Calu3 (cell line): Measurements from ENCODE around the gene NOX1. TPM values are rescaled to one million over a fixed set of nuclear protein-coding genes. Genes with fewer than 3 reads are reported as not detected.

Experiments used
- BruUV-seq: library from RNA; stranded (reverse); fragments of 400-500 nt; replicated peaks from 2 replicates; lab custom pipeline; 2021; lab: Mats Ljungman, UMichigan
- CTCF ChIA-PET: fragments of 300-600 bp; sonication (Branson Sonifier 250); formaldehyde crosslinking; loops from one replicate; lab custom pipeline; 2022; ENCODE audit warnings: antibody characterized with exemption; lab: Charles Lee
- DNase-seq: peaks from one replicate; pipeline ENCODE4 v3.0.0; 2022
- H3K27ac Mint-ChIP-seq: one replicate; pipeline ENCODE4 v1.8.0; 2022; ENCODE audit warnings: mixed read lengths; ENCODE audit not compliant: unreplicated experiment
- H3K27me3 Mint-ChIP-seq: one replicate; pipeline ENCODE4 v1.8.0; 2022; ENCODE audit warnings: mixed read lengths; ENCODE audit not compliant: unreplicated experiment
- H3K36me3 Mint-ChIP-seq: one replicate; pipeline ENCODE4 v1.8.0; 2022; ENCODE audit warnings: mild to moderate bottlenecking, moderate library complexity, mixed read lengths; ENCODE audit not compliant: insufficient read depth, unreplicated experiment
- H3K4me1 Mint-ChIP-seq: one replicate; pipeline ENCODE4 v1.8.0; 2022; ENCODE audit warnings: mild to moderate bottlenecking, low read depth, mixed read lengths; ENCODE audit not compliant: unreplicated experiment
- H3K4me3 Mint-ChIP-seq: one replicate; pipeline ENCODE4 v1.8.0; 2022; ENCODE audit warnings: mild to moderate bottlenecking, low read depth, moderate library complexity, mixed read lengths; ENCODE audit not compliant: unreplicated experiment
- H3K9me3 Mint-ChIP-seq: one replicate; pipeline ENCODE4 v1.8.0; 2022; ENCODE audit warnings: low read depth, mixed read lengths; ENCODE audit not compliant: unreplicated experiment
- CTCF ChIP-seq: fragments of 200-600 bp; IDR thresholded peaks from one replicate; pipeline ENCODE4 v1.8.0; 2022; ENCODE audit warnings: antibody characterized with exemption; ENCODE audit not compliant: unreplicated experiment
- intact Hi-C: fragments of 100-400 bp; cut with micrococcal nuclease; formaldehyde crosslinking; loops from one replicate; pipeline ENCODE4 v1.10.0; 2022; ENCODE audit not compliant: unreplicated experiment
- total RNA-seq: library from RNA; stranded (reverse); gene quantifications from 2 replicates; pipeline ENCODE4 v1.2.3, GENCODE V29; 2022

Gene NOX1
- total RNA-seq, 1 experiment from 2014 or later = not detected

GRCh38 chrX:100880368-100880767 is 6.2 kb upstream of the NOX1 start:
- Mint-ChIP-seq H3K4me1 (peaks cover 15% of the 10 kb centered on the region), H3K4me3 (no peak overlapping the region), H3K9me3 (no peaks in the 10 kb centered on the region), H3K27me3 (no peaks in the 10 kb centered on the region), H3K27ac (no peak overlapping the region), H3K36me3 (no peaks in the 10 kb centered on the region)
- TF ChIP-seq CTCF = no peak
- CTCF ChIA-PET = no interaction called here
- no TSS peak for BruUV-seq
- intact Hi-C loops = no loop called here
- no peak for DNase-seq

DNA sequence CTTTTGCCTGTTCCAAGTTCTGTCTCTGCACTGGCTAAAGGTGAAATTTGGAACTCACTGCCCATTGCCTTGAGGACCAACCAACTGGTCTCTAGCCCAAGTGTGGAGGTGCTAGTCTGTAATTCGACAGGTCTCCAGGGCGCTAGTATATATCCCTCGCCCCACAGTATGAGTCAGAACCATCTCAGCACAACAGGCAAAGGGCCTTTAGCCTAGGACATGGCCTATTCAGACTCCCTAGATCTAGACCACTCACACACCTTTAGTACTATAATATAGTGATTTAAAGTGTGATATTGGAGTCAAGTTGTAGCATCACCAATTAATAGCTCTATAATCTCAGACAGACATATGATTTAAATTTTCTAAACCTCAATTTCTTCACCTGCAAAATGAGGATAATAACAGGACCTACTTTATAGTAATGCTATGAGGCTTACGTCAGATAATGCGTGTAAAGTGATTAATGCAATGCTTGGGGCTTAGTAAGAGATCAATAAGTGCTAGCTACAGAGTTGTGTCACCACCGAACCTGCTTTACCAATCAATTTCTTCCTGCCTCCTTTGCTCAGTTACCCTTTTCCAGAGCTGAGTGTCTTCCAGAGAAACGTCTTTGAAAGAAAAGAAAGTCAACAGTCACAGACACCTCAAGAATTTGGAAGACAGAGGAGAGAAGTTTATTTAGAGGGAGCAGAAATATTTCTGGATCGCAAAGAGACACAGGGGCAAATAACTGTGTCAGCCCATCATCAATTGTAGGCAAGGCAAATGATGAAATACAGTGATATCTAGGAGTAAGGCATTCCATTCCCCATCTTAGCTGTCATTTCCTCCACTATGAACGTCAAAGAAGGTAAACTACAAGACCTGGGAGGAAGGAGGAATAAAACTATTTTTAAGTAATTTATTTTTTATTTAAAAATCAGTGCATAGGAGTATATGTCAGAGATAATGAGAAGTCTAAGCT is 2.3 kb downstream of the NOX1 start:
- BruUV-seq = no TSS peak
- Mint-ChIP-seq H3K9me3 (no peaks in the 10 kb centered on the region), H3K27me3 (no peaks in the 10 kb centered on the region), H3K4me3 (no peak overlapping the region), H3K36me3 (no peaks in the 10 kb centered on the region), H3K4me1 (peaks cover 7% of the 10 kb centered on the region), H3K27ac (no peak overlapping the region)
- no peak for TF ChIP-seq CTCF
- intact Hi-C loops = no loop called here
- CTCF ChIA-PET = no interaction called here
- DNase-seq = no peak

GRCh38 chrX:100870527-100870926 is 3.6 kb downstream of the NOX1 start:
- CTCF ChIA-PET = no interaction called here
- no peaks in the 10 kb centered on the region for H3K27me3 Mint-ChIP-seq
- H3K9me3 Mint-ChIP-seq = no peaks in the 10 kb centered on the region
- H3K4me1 Mint-ChIP-seq = peaks cover 7% of the 10 kb centered on the region
- BruUV-seq = no TSS peak
- no peaks in the 10 kb centered on the region for H3K36me3 Mint-ChIP-seq
- no peak overlapping the region for H3K4me3 Mint-ChIP-seq
- intact Hi-C loops = no loop called here
- TF ChIP-seq CTCF = no peak
- no peak for DNase-seq
- no peak overlapping the region for H3K27ac Mint-ChIP-seq

DNA sequence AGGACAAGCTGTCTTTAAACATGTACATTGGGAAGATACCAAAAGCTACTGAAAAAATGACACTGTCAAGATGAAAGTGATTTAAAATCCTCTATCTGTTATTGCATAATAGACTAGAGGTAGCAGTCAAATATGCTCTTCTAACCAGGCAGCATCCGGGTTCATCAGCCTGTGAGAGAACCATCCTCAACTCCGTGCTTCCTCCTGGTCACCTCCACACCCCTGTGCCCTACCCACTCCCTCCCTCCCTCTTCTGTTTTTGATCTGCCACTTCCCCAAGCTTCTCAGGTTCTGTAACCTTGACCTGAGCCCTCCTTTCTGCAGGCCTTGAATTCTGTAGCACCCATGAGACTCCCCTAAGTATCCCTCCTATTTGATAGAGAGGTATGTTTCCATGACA is 5.9 kb downstream of the NOX1 start:
- intact Hi-C loops = no loop called here
- no peak overlapping the region for H3K4me3 Mint-ChIP-seq
- no TSS peak for BruUV-seq
- peaks cover 7% of the 10 kb centered on the region for H3K4me1 Mint-ChIP-seq
- H3K9me3 Mint-ChIP-seq = no peaks in the 10 kb centered on the region
- CTCF ChIA-PET = no interaction called here
- DNase-seq = no peak
- TF ChIP-seq CTCF = no peak
- no peaks in the 10 kb centered on the region for H3K27me3 Mint-ChIP-seq
- no peaks in the 10 kb centered on the region for H3K36me3 Mint-ChIP-seq
- H3K27ac Mint-ChIP-seq = no peak overlapping the region
